ENCODE data around the gene THOC7.

DNA sequence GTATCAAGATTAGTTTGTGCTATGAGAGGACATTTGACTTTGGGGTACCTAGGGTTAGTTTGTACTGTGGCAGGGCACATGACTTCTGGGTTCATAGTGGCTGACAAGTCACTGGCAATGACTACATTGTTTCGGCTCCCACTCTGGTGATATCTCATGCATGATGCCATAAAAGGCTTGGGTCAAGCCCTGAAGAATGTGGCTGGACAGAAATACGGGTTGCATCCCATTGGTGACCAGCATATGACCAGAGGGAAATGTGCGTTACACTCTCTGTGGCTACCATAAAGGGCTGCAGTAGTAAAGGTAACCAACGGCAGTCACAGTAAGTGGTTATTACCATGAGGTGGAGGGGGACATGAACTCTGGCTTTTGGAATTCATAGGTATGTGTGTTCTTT lies 18.4 kb downstream of the THOC7 start:
- TF ChIP-seq, protein P1, sequence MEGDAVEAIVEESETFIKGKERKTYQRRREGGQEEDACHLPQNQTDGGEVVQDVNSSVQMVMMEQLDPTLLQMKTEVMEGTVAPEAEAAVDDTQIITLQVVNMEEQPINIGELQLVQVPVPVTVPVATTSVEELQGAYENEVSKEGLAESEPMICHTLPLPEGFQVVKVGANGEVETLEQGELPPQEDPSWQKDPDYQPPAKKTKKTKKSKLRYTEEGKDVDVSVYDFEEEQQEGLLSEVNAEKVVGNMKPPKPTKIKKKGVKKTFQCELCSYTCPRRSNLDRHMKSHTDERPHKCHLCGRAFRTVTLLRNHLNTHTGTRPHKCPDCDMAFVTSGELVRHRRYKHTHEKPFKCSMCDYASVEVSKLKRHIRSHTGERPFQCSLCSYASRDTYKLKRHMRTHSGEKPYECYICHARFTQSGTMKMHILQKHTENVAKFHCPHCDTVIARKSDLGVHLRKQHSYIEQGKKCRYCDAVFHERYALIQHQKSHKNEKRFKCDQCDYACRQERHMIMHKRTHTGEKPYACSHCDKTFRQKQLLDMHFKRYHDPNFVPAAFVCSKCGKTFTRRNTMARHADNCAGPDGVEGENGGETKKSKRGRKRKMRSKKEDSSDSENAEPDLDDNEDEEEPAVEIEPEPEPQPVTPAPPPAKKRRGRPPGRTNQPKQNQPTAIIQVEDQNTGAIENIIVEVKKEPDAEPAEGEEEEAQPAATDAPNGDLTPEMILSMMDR (IDR thresholded peaks at IDR 0.05; ENCODE audit: low read depth, low read length): no peak
- TF ChIP-seq EZH2phosphoT487 (IDR thresholded peaks at IDR 0.05; ENCODE audit: low read depth): no peak
